GM12865 (cell line): ENCODE measurements around the gene THSD4.

Experiments used
- DNase-seq: peaks from one replicate; pipeline ENCODE4 v3.0.0; 2010; ENCODE audit warnings: low read depth
- H3K4me3 ChIP-seq: 2 replicates; pipeline ENCODE4 v1.5.1; 2011; ENCODE audit warnings: mild to moderate bottlenecking, low read depth, low read length, control low read depth
- TF ChIP-seq, protein P1 (sequence below): IDR thresholded peaks from 2 replicates; pipeline ENCODE4 v1.5.1; 2011; ENCODE audit warnings: low read length, control low read depth, low read depth, inconsistent platforms; ENCODE audit not compliant: insufficient read depth; ENCODE audit errors: missing control alignments

Gene THSD4

DNA sequence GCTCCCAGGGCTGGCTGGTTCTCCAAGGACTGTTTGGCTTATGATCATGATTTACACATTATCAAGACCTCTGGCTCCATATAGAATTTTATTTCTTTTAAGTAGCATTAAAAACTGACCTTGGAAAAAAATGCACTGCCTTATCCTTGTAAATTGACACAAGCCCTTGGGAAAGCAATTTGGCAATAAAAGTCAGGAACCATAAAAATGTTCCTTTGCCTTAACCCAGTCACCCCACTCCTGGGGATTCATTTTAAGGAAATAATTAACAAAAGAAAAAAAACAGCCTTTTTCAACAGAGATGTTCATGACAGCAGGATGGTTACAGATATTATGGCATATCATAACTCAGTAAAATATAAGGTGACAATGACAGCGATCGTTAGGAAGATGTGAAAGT, 643.4 kb downstream of the THSD4 start:
- no peak for DNase-seq
- TF ChIP-seq, protein P1, sequence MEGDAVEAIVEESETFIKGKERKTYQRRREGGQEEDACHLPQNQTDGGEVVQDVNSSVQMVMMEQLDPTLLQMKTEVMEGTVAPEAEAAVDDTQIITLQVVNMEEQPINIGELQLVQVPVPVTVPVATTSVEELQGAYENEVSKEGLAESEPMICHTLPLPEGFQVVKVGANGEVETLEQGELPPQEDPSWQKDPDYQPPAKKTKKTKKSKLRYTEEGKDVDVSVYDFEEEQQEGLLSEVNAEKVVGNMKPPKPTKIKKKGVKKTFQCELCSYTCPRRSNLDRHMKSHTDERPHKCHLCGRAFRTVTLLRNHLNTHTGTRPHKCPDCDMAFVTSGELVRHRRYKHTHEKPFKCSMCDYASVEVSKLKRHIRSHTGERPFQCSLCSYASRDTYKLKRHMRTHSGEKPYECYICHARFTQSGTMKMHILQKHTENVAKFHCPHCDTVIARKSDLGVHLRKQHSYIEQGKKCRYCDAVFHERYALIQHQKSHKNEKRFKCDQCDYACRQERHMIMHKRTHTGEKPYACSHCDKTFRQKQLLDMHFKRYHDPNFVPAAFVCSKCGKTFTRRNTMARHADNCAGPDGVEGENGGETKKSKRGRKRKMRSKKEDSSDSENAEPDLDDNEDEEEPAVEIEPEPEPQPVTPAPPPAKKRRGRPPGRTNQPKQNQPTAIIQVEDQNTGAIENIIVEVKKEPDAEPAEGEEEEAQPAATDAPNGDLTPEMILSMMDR: no peak
- H3K4me3 ChIP-seq: no peak overlapping the region

DNA sequence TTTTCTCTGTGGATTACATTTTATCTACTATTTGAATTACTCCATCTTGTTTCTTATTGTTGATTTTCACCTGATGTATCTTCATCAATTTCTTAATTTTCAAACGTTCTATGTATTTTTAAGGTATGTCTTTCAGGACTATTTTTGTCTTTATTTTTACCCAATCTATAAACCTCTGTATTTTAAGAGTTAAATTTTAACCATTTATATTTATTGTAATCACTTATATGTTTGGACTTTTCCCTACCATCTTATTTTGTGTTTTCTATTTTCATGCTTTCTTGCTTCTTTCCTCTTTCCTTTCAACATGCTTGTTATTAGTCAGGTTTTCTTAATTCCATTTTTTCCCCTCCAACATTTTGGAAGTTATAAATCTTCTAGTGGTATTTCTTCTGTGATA, 645.6 kb downstream of the THSD4 start:
- DNase-seq: no peak
- H3K4me3 ChIP-seq: no peak overlapping the region
- TF ChIP-seq, protein P1: no peak

DNA sequence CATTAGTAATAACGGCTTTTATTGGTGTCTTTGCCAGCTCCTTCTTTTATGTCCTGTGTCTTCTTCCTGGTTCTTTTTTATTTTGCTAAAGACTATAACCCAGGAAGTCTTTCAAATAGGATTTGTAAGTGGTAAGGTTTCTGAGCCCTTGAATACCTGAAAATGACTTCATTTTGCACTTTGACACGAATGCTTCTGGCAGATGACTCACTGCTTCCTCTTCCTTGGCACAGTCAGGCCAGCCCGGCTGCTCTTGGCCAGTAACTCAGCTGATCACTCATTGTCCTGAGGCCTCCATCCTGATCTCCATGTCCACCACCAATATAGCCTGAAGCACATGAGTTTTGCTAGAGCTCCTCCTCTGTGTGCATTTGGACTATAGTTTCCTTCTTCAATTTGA, 646.4 kb downstream of the THSD4 start:
- H3K4me3 ChIP-seq: no peak overlapping the region
- no peak for DNase-seq
- TF ChIP-seq, protein P1: no peak

DNA sequence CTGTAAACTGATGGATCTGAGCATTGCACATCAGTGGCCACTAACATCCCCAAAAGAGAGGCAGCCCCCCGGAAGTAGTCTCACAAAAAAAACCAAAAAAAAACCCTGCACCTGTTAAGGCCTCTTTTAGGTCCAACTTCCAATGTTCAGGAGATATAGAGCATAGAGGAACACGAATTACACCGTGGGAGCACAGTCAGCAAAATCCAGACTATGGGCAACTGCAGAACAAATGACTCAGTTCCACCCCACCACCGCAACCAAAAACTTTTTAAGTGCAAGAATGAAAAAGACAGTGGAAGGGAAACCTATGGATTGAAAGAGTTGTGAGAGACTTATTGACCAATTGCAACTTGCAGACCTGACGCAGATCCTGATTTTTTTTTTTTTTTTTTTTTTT, 652.9 kb downstream of the THSD4 start:
- DNase-seq: no peak
- no peak overlapping the region for H3K4me3 ChIP-seq
- TF ChIP-seq, protein P1: no peak

DNA sequence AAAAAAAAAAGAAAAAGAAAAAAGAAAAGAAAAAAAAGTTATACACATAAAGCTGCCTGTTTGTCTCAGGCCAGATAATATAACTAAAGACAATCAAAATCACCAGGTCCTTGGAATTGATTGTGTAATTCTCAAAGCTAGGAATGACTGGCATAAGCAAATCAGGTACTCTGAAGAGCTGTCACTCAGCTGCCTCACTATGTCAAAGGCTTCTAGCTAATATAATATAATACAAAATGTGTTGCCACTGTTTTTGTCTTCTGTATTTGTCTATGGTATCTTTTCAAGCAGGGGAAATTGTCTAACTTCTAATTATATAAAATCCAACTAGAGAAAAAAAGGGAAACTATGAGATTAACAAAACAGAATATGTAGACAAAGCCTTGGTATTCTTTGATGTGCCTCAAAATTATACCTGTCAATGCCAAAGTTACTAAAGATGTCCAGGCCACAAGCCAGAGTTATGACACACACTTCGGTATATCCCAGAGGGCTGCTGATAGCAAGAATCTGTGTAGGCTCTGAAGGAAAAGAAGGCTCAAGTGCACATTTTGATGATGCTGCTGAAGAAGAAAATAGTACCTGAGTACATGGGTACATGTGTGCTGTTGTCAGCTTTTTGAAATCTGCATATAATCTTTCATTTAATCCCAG, 658.1 kb downstream of the THSD4 start:
- TF ChIP-seq, protein P1: no peak

DNA sequence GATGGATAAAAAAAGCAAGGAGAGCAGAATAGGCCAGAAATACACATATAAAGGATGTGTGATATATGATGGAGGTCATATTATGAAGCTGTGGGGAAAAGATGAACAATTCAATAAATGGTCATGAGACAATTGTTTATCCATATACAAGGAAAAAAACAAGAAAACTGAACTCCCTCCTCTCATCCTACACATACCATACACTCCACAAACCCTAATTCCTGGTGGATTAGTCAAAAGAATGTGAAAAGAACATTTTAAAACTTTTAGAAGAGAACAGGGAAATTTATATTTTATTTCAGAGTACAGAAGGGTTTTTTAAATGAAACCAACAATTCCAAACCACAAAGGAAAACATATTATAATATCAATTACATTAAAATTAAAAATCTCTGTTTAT, 660.6 kb downstream of the THSD4 start:
- no peak for DNase-seq
- TF ChIP-seq, protein P1: no peak
- H3K4me3 ChIP-seq: no peak overlapping the region

More for the DNA sequence above, 658.1 kb downstream of the THSD4 start:
- no peak overlapping the region for H3K4me3 ChIP-seq
- DNase-seq: no peak

DNA sequence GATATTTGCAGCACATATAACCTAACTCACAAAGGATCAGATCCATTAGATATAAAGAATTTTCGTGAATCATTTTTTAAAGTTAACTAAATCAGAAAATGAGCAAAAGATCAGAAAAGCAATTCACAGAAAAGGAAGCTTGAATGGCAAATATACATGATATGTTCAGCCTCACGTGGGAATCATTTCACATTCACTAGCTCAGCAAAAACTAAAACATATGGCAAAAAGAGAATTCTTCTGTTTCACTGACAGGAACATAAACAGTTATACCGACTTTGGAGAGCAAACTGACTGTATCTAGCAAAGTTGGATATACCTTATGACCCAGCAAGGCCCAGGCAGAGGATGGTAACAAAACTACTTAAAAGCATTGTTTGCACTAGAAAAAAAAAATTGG, 661.0 kb downstream of the THSD4 start:
- no peak overlapping the region for H3K4me3 ChIP-seq
- TF ChIP-seq, protein P1: no peak
- DNase-seq: no peak
